Type B pancreatic cell (in vitro differentiated cells): Measurements from ENCODE around the gene AIRE. TPM values are rescaled to one million over a fixed set of nuclear protein-coding genes. Genes with fewer than 3 reads are reported as not detected.

Source experiments
- DNase-seq: peaks from one replicate; pipeline ENCODE4 v3.0.0; 2021; ENCODE audit warnings: mixed read lengths; ENCODE audit not compliant: unreplicated experiment; ENCODE audit errors: extremely low spot score
- H3K27ac Mint-ChIP-seq: 2 replicates; pipeline ENCODE4 v1.8.0; 2021; ENCODE audit warnings: mild to moderate bottlenecking, mixed read lengths
- H3K27me3 Mint-ChIP-seq: 2 replicates; pipeline ENCODE4 v1.8.0; 2021; ENCODE audit warnings: mixed read lengths
- H3K36me3 Mint-ChIP-seq: 2 replicates; pipeline ENCODE4 v1.8.0; 2021; ENCODE audit warnings: mixed read lengths
- H3K4me1 Mint-ChIP-seq: one replicate; pipeline ENCODE4 v1.8.0; 2021; ENCODE audit warnings: mixed read lengths; ENCODE audit not compliant: unreplicated experiment
- H3K4me3 Mint-ChIP-seq: 2 replicates; pipeline ENCODE4 v1.8.0; 2021; ENCODE audit warnings: mild to moderate bottlenecking, mixed read lengths
- H3K9me3 Mint-ChIP-seq: 2 replicates; pipeline ENCODE4 v1.8.0; 2021; ENCODE audit warnings: mixed read lengths
- CTCF ChIP-seq: fragments of 200-600 bp; sonication (generic); conservative IDR thresholded peaks from 2 replicates; pipeline ENCODE4 v1.5.0; 2021; ENCODE audit warnings: antibody characterized with exemption, mild to moderate bottlenecking
- total RNA-seq: library from RNA; stranded (reverse); gene quantifications from 2 replicates; pipeline ENCODE4 v1.2.1, GENCODE V29; 2021; ENCODE audit warnings: low replicate concordance

AIRE gene
- total RNA-seq, 1 donor from 2014 or later, result not detected

DNA sequence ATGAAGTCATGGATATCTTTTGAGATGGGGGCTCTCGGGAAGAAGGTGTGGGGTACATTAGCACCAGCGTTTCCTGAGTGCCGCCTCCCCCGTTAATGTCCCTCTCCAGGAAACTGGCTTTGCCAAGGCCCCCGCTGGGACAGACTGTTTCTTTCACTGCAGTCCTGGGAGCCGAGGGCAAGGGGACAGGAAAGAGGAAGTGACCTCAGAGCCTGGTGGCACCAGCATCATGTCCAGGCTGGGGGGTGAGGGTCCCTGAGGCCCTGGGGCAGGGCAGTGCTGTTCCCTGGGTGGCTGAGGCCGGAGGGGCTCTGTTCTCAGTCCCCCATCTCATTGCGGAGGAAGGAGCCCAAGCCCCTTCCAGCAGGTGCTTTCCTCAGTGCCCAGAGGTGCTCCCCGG lies 20.0 kb downstream of the AIRE start:
- H3K9me3 Mint-ChIP-seq, result no peaks in the 10 kb centered on the region
- DNase-seq, result no peak
- no peak overlapping the region for H3K27ac Mint-ChIP-seq
- TF ChIP-seq CTCF, result no peak
- no peaks in the 10 kb centered on the region for H3K36me3 Mint-ChIP-seq
- peaks cover 29% of the 10 kb centered on the region for H3K4me1 Mint-ChIP-seq
- H3K4me3 Mint-ChIP-seq, result no peak overlapping the region
- no peaks in the 10 kb centered on the region for H3K27me3 Mint-ChIP-seq

DNA sequence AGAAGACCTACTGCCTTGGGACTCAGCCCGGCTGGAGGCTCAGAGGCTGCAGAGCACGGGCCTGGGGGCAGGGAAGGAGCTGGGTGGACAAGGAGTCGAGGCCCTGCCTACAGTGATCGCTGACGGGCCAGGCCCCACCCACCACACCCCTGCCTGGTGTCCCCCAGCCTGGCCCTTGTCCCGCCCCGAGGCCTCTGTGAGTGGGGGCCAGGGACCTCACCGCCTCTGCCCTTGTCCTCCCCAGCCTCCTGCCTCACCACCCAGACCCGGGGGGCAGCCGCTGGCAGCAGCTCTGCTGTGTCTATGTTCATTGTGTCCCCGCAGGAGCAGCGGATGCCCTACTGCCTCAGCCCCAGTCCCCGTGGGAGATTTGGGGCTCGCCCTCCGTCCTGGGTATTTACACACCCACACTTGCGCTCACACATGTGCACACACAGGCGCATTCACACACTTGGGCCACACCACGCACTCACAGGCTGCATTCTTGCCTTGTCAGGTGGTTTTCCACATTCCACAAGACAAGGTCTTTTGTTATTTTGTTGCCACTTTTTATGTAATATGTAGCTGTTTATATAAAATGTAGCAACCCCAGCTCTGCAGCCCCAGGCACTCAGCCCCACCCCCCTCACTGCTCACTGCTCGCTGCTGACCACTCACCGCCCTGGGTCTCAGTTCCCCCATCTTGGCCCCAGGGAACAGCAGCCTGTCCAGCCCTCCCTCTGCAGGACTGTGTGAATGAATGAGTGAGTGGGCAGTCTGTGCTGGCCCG lies 21.4 kb downstream of the AIRE start:
- Mint-ChIP-seq H3K36me3 (peaks cover 5% of the 10 kb centered on the region), H3K27ac (peak overlapping the region; percentile 91), H3K4me3 (peak overlapping the region; percentile 66), H3K9me3 (no peaks in the 10 kb centered on the region), H3K4me1 (peaks cover 26% of the 10 kb centered on the region), H3K27me3 (no peaks in the 10 kb centered on the region)
- TF ChIP-seq CTCF, result no peak
- no peak for DNase-seq

DNA sequence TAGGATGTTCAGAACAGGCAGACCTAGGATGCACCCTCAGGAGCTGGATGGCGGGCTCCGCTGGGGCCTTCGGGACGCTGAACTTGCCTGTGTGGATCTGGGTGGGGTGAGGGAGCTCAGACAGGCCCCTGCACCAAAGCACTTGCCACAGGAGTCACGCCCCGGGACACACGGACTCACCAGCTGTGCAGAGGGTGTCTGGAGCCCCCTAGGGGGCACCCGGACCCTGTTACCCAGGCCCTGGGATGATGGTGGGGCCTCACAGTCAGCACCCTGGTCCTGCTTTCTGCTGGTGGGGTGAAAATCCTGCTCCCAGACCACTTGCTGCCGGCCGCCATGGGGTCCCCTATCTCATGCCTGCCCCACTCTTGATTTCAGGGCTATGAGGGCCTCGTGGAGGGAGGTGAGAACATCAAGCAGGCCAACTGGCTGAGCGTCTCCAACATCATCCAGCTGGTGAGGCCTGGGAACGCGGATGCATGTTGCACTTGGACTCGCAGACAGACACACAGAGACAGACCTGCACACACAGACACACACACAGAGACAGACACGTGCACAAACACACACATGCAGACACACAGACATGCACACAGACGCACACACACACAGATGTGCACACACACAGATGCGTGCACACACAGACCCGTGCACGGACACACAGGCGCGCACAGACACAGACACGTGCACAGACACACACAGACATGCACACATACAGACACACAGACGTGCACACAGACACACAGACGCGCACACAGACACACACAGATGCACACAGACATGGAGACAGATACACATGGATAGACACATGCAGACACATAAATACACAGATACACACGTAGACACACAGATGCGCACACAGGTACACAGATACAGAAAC lies 25.2 kb downstream of the AIRE start:
- H3K4me1 Mint-ChIP-seq, result peaks cover 13% of the 10 kb centered on the region
- H3K27ac Mint-ChIP-seq, result no peak overlapping the region
- no peak for DNase-seq
- H3K4me3 Mint-ChIP-seq, result no peak overlapping the region
- no peaks in the 10 kb centered on the region for H3K9me3 Mint-ChIP-seq
- H3K27me3 Mint-ChIP-seq, result no peaks in the 10 kb centered on the region
- peaks cover 5% of the 10 kb centered on the region for H3K36me3 Mint-ChIP-seq
- TF ChIP-seq CTCF, result no peak

DNA sequence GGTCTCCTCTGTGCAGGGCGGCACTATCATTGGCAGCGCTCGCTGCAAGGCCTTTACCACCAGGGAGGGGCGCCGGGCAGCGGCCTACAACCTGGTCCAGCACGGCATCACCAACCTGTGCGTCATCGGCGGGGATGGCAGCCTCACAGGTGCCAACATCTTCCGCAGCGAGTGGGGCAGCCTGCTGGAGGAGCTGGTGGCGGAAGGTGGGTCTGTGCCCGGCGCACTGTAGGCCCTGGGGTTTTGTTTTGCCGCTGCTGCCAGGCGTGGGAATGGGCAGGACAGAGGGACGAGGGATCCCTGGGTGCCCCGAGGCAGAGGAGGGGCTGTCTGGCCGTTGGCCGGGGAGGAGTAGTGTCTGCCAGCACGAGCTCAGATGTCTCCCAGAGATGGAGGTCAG lies 26.4 kb downstream of the AIRE start:
- no peak overlapping the region for H3K4me3 Mint-ChIP-seq
- no peaks in the 10 kb centered on the region for H3K27me3 Mint-ChIP-seq
- no peaks in the 10 kb centered on the region for H3K9me3 Mint-ChIP-seq
- H3K36me3 Mint-ChIP-seq, result peaks cover 5% of the 10 kb centered on the region
- no peak for TF ChIP-seq CTCF
- no peak for DNase-seq
- peaks cover 12% of the 10 kb centered on the region for H3K4me1 Mint-ChIP-seq
- no peak overlapping the region for H3K27ac Mint-ChIP-seq

DNA sequence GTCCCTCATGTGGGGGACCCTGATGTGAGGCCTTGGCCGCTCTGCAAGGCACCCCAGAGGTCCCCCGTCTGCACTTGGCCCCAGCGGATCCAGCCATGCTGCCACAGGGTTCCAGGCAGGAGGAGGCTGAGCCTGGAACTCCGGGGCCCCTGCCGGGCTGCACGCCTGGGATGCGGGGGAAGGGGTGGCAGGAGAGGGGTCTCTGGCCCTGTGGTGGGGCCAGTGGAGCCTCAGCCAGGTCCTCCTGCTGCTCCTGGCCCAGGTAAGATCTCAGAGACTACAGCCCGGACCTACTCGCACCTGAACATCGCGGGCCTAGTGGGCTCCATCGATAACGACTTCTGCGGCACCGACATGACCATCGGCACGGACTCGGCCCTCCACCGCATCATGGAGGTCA lies 27.0 kb downstream of the AIRE start:
- Mint-ChIP-seq H3K27ac (no peak overlapping the region), H3K36me3 (peaks cover 5% of the 10 kb centered on the region), H3K4me1 (peaks cover 6% of the 10 kb centered on the region), H3K9me3 (no peaks in the 10 kb centered on the region), H3K27me3 (no peaks in the 10 kb centered on the region), H3K4me3 (no peak overlapping the region)
- no peak for TF ChIP-seq CTCF
- no peak for DNase-seq
